GM12875 (cell line): ENCODE results near the gene GSE1.

Source experiments
- H3K4me3 ChIP-seq: one replicate; pipeline ENCODE4 v1.5.1; 2011; ENCODE audit warnings: low read depth, low read length, control low read depth
- CTCF ChIP-seq: IDR thresholded peaks from 2 replicates; pipeline ENCODE4 v1.5.1; 2011; ENCODE audit warnings: low read depth, mild to moderate bottlenecking, control low read depth, inconsistent platforms, low read length, moderate library complexity, borderline replicate concordance; ENCODE audit not compliant: insufficient read depth

GSE1 gene

GRCh38 chr16:85655216-85656129 lies 42.4 kb downstream of the GSE1 start:
- TF ChIP-seq CTCF, result no peak
- H3K4me3 ChIP-seq, result no peak overlapping the region

GRCh38 chr16:85656351-85657266 lies 43.5 kb downstream of the GSE1 start:
- H3K4me3 ChIP-seq, result no peak overlapping the region
- TF ChIP-seq CTCF, result no peak

- TF ChIP-seq CTCF, result no peak
Observed at GRCh38 chr16:85657267-85657650, 44.1 kb downstream of the GSE1 start.

GRCh38 chr16:85657996-85658395 lies 44.9 kb downstream of the GSE1 start:
- no peak for TF ChIP-seq CTCF
- H3K4me3 ChIP-seq, result no peak overlapping the region

More at GRCh38 chr16:85657267-85657650, 44.1 kb downstream of the GSE1 start:
- no peak overlapping the region for H3K4me3 ChIP-seq

GRCh38 chr16:85658504-85659326 lies 45.6 kb downstream of the GSE1 start:
- no peak for TF ChIP-seq CTCF
- no peak overlapping the region for H3K4me3 ChIP-seq

GRCh38 chr16:85659336-85659735 lies 46.2 kb downstream of the GSE1 start:
- TF ChIP-seq CTCF, result no peak
- no peak overlapping the region for H3K4me3 ChIP-seq
